ACHN (cell line): ENCODE data around the gene GRIK3.
A peak's percentile ranks its signal among the peaks of the same experiment; 100 is the strongest.

ENCODE experiments used
- DNase-seq: peaks from one replicate; pipeline ENCODE4 v3.0.0-alpha.2; 2015
- in situ Hi-C: cut with HindIII; loops from 2 replicates; pipeline ENCODE4 v1.10.0; 2017; ENCODE audit warnings: low sequenced_read_pairs, low pct_ligation_motif_present, low pct_unique_long_range_greater_than_20kb

Gene GRIK3

GRCh38 chr1:36874271-36875060 is 159.8 kb downstream of the GRIK3 start:
- in situ Hi-C loops: no loop called here
- DNase-seq: no peak

GRCh38 chr1:36872858-36873257 is 161.5 kb downstream of the GRIK3 start:
- in situ Hi-C loops: no loop called here
- no peak for DNase-seq

- in situ Hi-C loops: no loop called here
- DNase-seq: no peak
These were observed 162.1 kb downstream of the GRIK3 start for GRCh38 chr1:36872126-36872754.

GRCh38 chr1:36871146-36871971 is 163.0 kb downstream of the GRIK3 start:
- no peak for DNase-seq
- in situ Hi-C loops: no loop called here

- in situ Hi-C loops: no loop called here
- DNase-seq: no peak
These were observed 164.5 kb downstream of the GRIK3 start for GRCh38 chr1:36869826-36870225.

- DNase-seq: no peak
- in situ Hi-C loops: no loop called here
These were observed 165.3 kb downstream of the GRIK3 start for GRCh38 chr1:36869054-36869453.

- DNase-seq: no peak
- in situ Hi-C loops: no loop called here
These were observed 166.7 kb downstream of the GRIK3 start for GRCh38 chr1:36867575-36867974.

- in situ Hi-C loops: no loop called here
- no peak for DNase-seq
These were observed 168.0 kb downstream of the GRIK3 start for GRCh38 chr1:36866169-36866814.

GRCh38 chr1:36865602-36865900 is 168.8 kb downstream of the GRIK3 start:
- no peak for DNase-seq
- in situ Hi-C loops: no loop called here

GRCh38 chr1:36864823-36865601 is 169.3 kb downstream of the GRIK3 start:
- in situ Hi-C loops: no loop called here
- DNase-seq: no peak

GRCh38 chr1:36864182-36864822 is 170.0 kb downstream of the GRIK3 start:
- in situ Hi-C loops: no loop called here
- peak; percentile 4 for DNase-seq

GRCh38 chr1:36863500-36863899 is 170.8 kb downstream of the GRIK3 start:
- in situ Hi-C loops: no loop called here
- DNase-seq: no peak

- in situ Hi-C loops: no loop called here
These were observed 171.3 kb downstream of the GRIK3 start for GRCh38 chr1:36863061-36863460.

GRCh38 chr1:36861375-36861774 is 172.9 kb downstream of the GRIK3 start:
- in situ Hi-C loops: no loop called here
- DNase-seq: no peak

More at GRCh38 chr1:36863061-36863460, 171.3 kb downstream of the GRIK3 start:
- no peak for DNase-seq

- no peak for DNase-seq
These were observed 174.4 kb downstream of the GRIK3 start for GRCh38 chr1:36859926-36860325.

GRCh38 chr1:36858981-36859380 is 175.3 kb downstream of the GRIK3 start:
- DNase-seq: no peak
- in situ Hi-C loops: no loop called here

More at GRCh38 chr1:36859926-36860325, 174.4 kb downstream of the GRIK3 start:
- in situ Hi-C loops: no loop called here

- in situ Hi-C loops: no loop called here
- DNase-seq: no peak
These were observed 175.8 kb downstream of the GRIK3 start for GRCh38 chr1:36858553-36858952.

- no peak for DNase-seq
- in situ Hi-C loops: no loop called here
These were observed 176.6 kb downstream of the GRIK3 start for GRCh38 chr1:36857754-36858153.
